Measurements from ENCODE around the gene GPC1.

Gene GPC1

GRCh38 chr2:240499309-240500301 is 64.1 kb downstream of the GPC1 start:
- DNase-seq (ENCODE audit: low read depth): no peak

GRCh38 chr2:240500561-240501423 is 65.3 kb downstream of the GPC1 start:
- DNase-seq (ENCODE audit: low read depth): no peak

GRCh38 chr2:240501531-240501991 is 66.1 kb downstream of the GPC1 start:
- no peak for DNase-seq (ENCODE audit: low read depth)

- no peak for DNase-seq (ENCODE audit: low read depth)
Measured at GRCh38 chr2:240502059-240502429, 66.6 kb downstream of the GPC1 start.

GRCh38 chr2:240502430-240503121 is 67.1 kb downstream of the GPC1 start:
- DNase-seq (ENCODE audit: low read depth): no peak

GRCh38 chr2:240503375-240503774 is 67.9 kb downstream of the GPC1 start:
- no peak for DNase-seq (ENCODE audit: low read depth)

- no peak for DNase-seq (ENCODE audit: low read depth)
Measured at GRCh38 chr2:240503848-240504247, 68.4 kb downstream of the GPC1 start.

GRCh38 chr2:240505910-240506309 is 70.4 kb downstream of the GPC1 start:
- no peak for DNase-seq (ENCODE audit: low read depth)

- no peak for DNase-seq (ENCODE audit: low read depth)
Measured at GRCh38 chr2:240506406-240507059, 71.1 kb downstream of the GPC1 start.

GRCh38 chr2:240507060-240507777 is 71.8 kb downstream of the GPC1 start:
- no peak for DNase-seq (ENCODE audit: low read depth)

- no peak for DNase-seq (ENCODE audit: low read depth)
Measured at GRCh38 chr2:240507778-240508251, 72.4 kb downstream of the GPC1 start.

GRCh38 chr2:240508832-240509545 is 73.5 kb downstream of the GPC1 start:
- DNase-seq (ENCODE audit: low read depth): no peak

GRCh38 chr2:240509667-240510512 is 74.4 kb downstream of the GPC1 start:
- no peak for DNase-seq (ENCODE audit: low read depth)

GRCh38 chr2:240510513-240511210 is 75.2 kb downstream of the GPC1 start:
- no peak for DNase-seq (ENCODE audit: low read depth)

- DNase-seq (ENCODE audit: low read depth): no peak
Measured at GRCh38 chr2:240511351-240512108, 76.1 kb downstream of the GPC1 start.

GRCh38 chr2:240512109-240512485 is 76.6 kb downstream of the GPC1 start:
- DNase-seq (ENCODE audit: low read depth): no peak

GRCh38 chr2:240512666-240513535 is 77.4 kb downstream of the GPC1 start:
- DNase-seq (ENCODE audit: low read depth): no peak
